Stimulated activated CD8-positive, alpha-beta memory T cell treated with anti-CD3 and anti-CD28 coated beads, Interleukin-2, amount 100 ng/mL, for 48 hours (primary cell): ENCODE data around the gene DHX58.

Experiments
- DNase-seq, 2 donors: peaks; one replicate each; pipeline ENCODE4 v3.0.0-alpha.2; 2020; ENCODE audit warnings: low read depth in 2 of 2

DHX58 gene

GRCh38 chr17:42129109-42129837 is 16.8 kb upstream of the DHX58 start:
- no peak for DNase-seq

GRCh38 chr17:42127414-42127813 is 14.9 kb upstream of the DHX58 start:
- no peak for DNase-seq

GRCh38 chr17:42126836-42127235 is 14.3 kb upstream of the DHX58 start:
- no peak for DNase-seq

- no peak for DNase-seq
Observed at GRCh38 chr17:42125565-42125964, 13.1 kb upstream of the DHX58 start.

GRCh38 chr17:42124256-42124655 is 11.7 kb upstream of the DHX58 start:
- DNase-seq, result no peak

- DNase-seq, result no peak
Observed at GRCh38 chr17:42122371-42123303, 10.1 kb upstream of the DHX58 start, which contains the start of gene HSPB9. HSPB9 (plus strand) TSS chr17:42122804; CDS start chr17:42122851, 47 bp downstream.

- peak; percentile 64 to 69 for DNase-seq
Observed at GRCh38 chr17:42120770-42121769, 8.6 kb upstream of the DHX58 start, which contains the start of gene KAT2A. KAT2A (minus strand) TSS chr17:42121367; CDS start chr17:42121304, 63 bp downstream.

- no peak for DNase-seq
Observed at GRCh38 chr17:42120161-42120769, 7.8 kb upstream of the DHX58 start.

- DNase-seq, result no peak
Observed at GRCh38 chr17:42119301-42119700, 6.8 kb upstream of the DHX58 start.

GRCh38 chr17:42118545-42118944 is 6.0 kb upstream of the DHX58 start:
- DNase-seq, result peak in 1 of 2 donors; percentile 21

GRCh38 chr17:42118126-42118510 is 5.6 kb upstream of the DHX58 start:
- no peak for DNase-seq

- DNase-seq, result no peak
Observed at GRCh38 chr17:42117397-42118125, 5.0 kb upstream of the DHX58 start.

- peak; percentile 49 to 71 for DNase-seq
Observed at GRCh38 chr17:42116705-42117396, 4.3 kb upstream of the DHX58 start.

GRCh38 chr17:42114118-42114517 is 1.6 kb upstream of the DHX58 start:
- DNase-seq, result no peak

- DNase-seq, result no peak
Observed at GRCh38 chr17:42113293-42114069, 967 bp upstream of the DHX58 start.

- no peak for DNase-seq
Observed at GRCh38 chr17:42111871-42112551, 503 bp downstream of the DHX58 start.

GRCh38 chr17:42111265-42111636 is 1.3 kb downstream of the DHX58 start:
- no peak for DNase-seq
